ENCODE results near the gene LIN7A. TPM values are rescaled to one million over a fixed set of nuclear protein-coding genes. Genes with fewer than 3 reads are reported as not detected.
A peak's percentile ranks its signal among the peaks of the same experiment; 100 is the strongest.

Gene LIN7A
- total and polyA plus RNA-seq, 2 of the 4 experiments (the other 2 are of a cell fraction): 10.8 to 24.7 TPM

- H3K9me1 ChIP-seq (ENCODE audit: insufficient read depth, low read length): 0 out of 2 replicates have a peak, but pooled peaks cover 3% of the 10 kb centered on the region
- no peaks in the 10 kb centered on the region for H3K36me3 ChIP-seq (ENCODE audit: control insufficient read depth, insufficient read depth, low read length)
- ChIA-PET CTCF (interaction anchor here (0.6 kb wide), 1 partner anchor 951 kb away, joined by 3 read pairs; no protein-coding TSS in a partner anchor), POLR2A (ENCODE audit: unreplicated experiment) (no interaction called here)
- no peaks in the 10 kb centered on the region for H4K20me1 ChIP-seq (ENCODE audit: insufficient read depth, low read length)
- no CpG with 5 or more reads among the region's 1 CpG for WGBS, 2 experiments (ENCODE audit: extremely low coverage in 2 of 2, insufficient read length in 1 of 2)
- no peak overlapping the region for H3K27ac ChIP-seq (ENCODE audit: insufficient read depth, low read length)
- no peak overlapping the region for H3K4me2 ChIP-seq (ENCODE audit: low read depth, low read length)
- H4K5ac ChIP-seq (ENCODE audit: low read depth, low read length): no peak overlapping the region
- no peaks in the 10 kb centered on the region for H3K4me1 ChIP-seq (ENCODE audit: control insufficient read depth, insufficient read depth, low read length)
- H4K8ac ChIP-seq (ENCODE audit: low read depth in 2 of 2, low read length in 2 of 2): no peak overlapping the region
- no peak overlapping the region for H3K9ac ChIP-seq (ENCODE audit: low read depth, low read length)
- H3K23ac ChIP-seq (ENCODE audit: low read depth, low read length): no peak overlapping the region
- H2AK5ac ChIP-seq (ENCODE audit: low read depth, low read length): no peak overlapping the region
- no peak overlapping the region for H2BK120ac ChIP-seq (ENCODE audit: low read depth, low read length)
- TF ChIP-seq NFE2L2 (IDR thresholded peaks at IDR 0.05; ENCODE audit: low read depth, low read length) (no peak), RFX5 (IDR thresholded peaks at IDR 0.05; ENCODE audit: low read depth, low read length) (no peak), RCOR1 (IDR thresholded peaks at IDR 0.05; ENCODE audit: insufficient replicate concordance, low read length) (no peak)
- H3K9me3 ChIP-seq (ENCODE audit: control insufficient read depth, insufficient read depth, low read length): no peaks in the 10 kb centered on the region
- no peak overlapping the region for H3K14ac ChIP-seq (replicated peaks; ENCODE audit: low read depth, low read length)
- no peak overlapping the region for H3K56ac ChIP-seq (ENCODE audit: extremely low read depth, insufficient read depth, low read length)
- H2BK5ac ChIP-seq (ENCODE audit: low read depth, low read length, poor library complexity, severe bottlenecking): no peak overlapping the region
- no peak overlapping the region for H2BK20ac ChIP-seq (ENCODE audit: low read depth, low read length)
- H2BK15ac ChIP-seq (ENCODE audit: low read depth, low read length): no peak overlapping the region
- dilution Hi-C loops (cut with HindIII; ENCODE audit: low sequenced_read_pairs, unreplicated experiment) (no loop called here), intact Hi-C loops (cut with micrococcal nuclease) (no loop called here), in situ Hi-C loops (cut with MboI; ENCODE audit: low sequenced_read_pairs) (loop anchor here (5.0 to 25.0 kb wide), 2 partner anchors 270 to 545 kb away; no protein-coding TSS in a partner anchor)
- BruUV-seq (replicated peaks): no TSS peak
- H4K91ac ChIP-seq (ENCODE audit: insufficient read depth, low read depth, low read length): no peak overlapping the region
- H2AK9ac ChIP-seq (replicated peaks; ENCODE audit: low read depth, low read length, poor library complexity): no peak overlapping the region
- no peak overlapping the region for H3K18ac ChIP-seq (ENCODE audit: low read depth, low read length)
- no peak overlapping the region for H3K4ac ChIP-seq (ENCODE audit: low read depth, low read length)
- H3K27me3 ChIP-seq (ENCODE audit: control insufficient read depth, insufficient read depth, low read length): no peaks in the 10 kb centered on the region
- ATAC-seq (ENCODE audit: low read depth): no peak
- DNase-seq: peak; percentile 44
- H2AFZ ChIP-seq (replicated peaks; ENCODE audit: low read length, poor library complexity): no peak overlapping the region
- no peaks in the 10 kb centered on the region for H3K79me1 ChIP-seq (ENCODE audit: low read depth in 1 of 2, low read length in 2 of 2)
- H3K4me3 ChIP-seq (ENCODE audit: insufficient read depth, low read depth, low read length): no peak overlapping the region
Observed at GRCh38 chr12:80756875-80757274, 180.9 kb downstream of the LIN7A start.

Measured in IMR-90 (cell line).